GM12878 (cell line): ENCODE data around the gene LTK. TPM values are rescaled to one million over a fixed set of nuclear protein-coding genes. Genes with fewer than 3 reads are reported as not detected.
A peak's percentile ranks its signal among the peaks of the same experiment; 100 is the strongest.

ENCODE experiments used
- ATF3 ChIP-seq: IDR thresholded peaks from 2 replicates; pipeline ENCODE4 v1.6.1; 2011; ENCODE audit warnings: low read depth, mild to moderate bottlenecking, low read length, moderate library complexity, borderline replicate concordance; ENCODE audit errors: extremely low read depth
- BHLHE40 ChIP-seq, 2 experiments: fragments of 450-650 bp in 1 of 2; IDR thresholded peaks; 2 replicates each; pipeline ENCODE4 v1.6.1; 2011 to 2017; ENCODE audit warnings: low read depth in 2 of 2, borderline replicate concordance in 1 of 2, improper control_type of control experiment in 1 of 2, low read length in 1 of 2, mild to moderate bottlenecking in 1 of 2
- CHD1 ChIP-seq: IDR thresholded peaks from 2 replicates; pipeline ENCODE4 v1.6.1; 2012; ENCODE audit warnings: low read depth, low read length, improper control_type of control experiment
- CHD2 ChIP-seq: IDR thresholded peaks from 2 replicates; pipeline ENCODE4 v1.6.1; 2011; ENCODE audit warnings: low read depth, low read length, improper control_type of control experiment, borderline replicate concordance
- CREM ChIP-seq: IDR thresholded peaks from 2 replicates; pipeline ENCODE4 v1.6.1; 2014; ENCODE audit warnings: antibody characterized with exemption, low read depth
- CTCF ChIP-seq, 3 experiments: IDR thresholded peaks in 2 of 3; conservative IDR thresholded peaks in 1 of 3; 2 replicates each; pipeline ENCODE4 v1.5.1; 2011; ENCODE audit warnings: low read depth in 3 of 3, low read length in 3 of 3, mild to moderate bottlenecking in 3 of 3, control low read depth in 2 of 3, moderate library complexity in 2 of 3, inconsistent platforms in 1 of 3, mixed read lengths in 1 of 3; ENCODE audit not compliant: control insufficient read depth in 2 of 3, insufficient read depth in 1 of 3; ENCODE audit errors: extremely low read depth in 1 of 3
- DPF2 ChIP-seq: fragments of 450-650 bp; IDR thresholded peaks from 2 replicates; pipeline ENCODE4 v1.6.1; 2017; ENCODE audit warnings: mild to moderate bottlenecking
- E2F4 ChIP-seq: IDR thresholded peaks from 2 replicates; pipeline ENCODE4 v1.6.1; 2012; ENCODE audit warnings: low read depth, low read length, improper control_type of control experiment
- ESRRA ChIP-seq: IDR thresholded peaks from 2 replicates; pipeline ENCODE4 v1.6.1; 2012; ENCODE audit warnings: mild to moderate bottlenecking, low read length, improper control_type of control experiment
- FOXK2 ChIP-seq: fragments of 450-650 bp; IDR thresholded peaks from 2 replicates; pipeline ENCODE4 v1.6.1; 2017; ENCODE audit warnings: mild to moderate bottlenecking, moderate library complexity
- HDGF ChIP-seq: fragments of 450-650 bp; IDR thresholded peaks from 2 replicates; pipeline ENCODE4 v1.6.1; 2016; ENCODE audit warnings: antibody characterized with exemption
- HSF1 ChIP-seq: fragments of 150-350 bp; IDR thresholded peaks from 2 replicates; pipeline ENCODE4 v1.6.1; 2014; ENCODE audit warnings: mild to moderate bottlenecking, low read depth, low read length
- IKZF1 ChIP-seq: fragments of 450-650 bp; conservative IDR thresholded peaks from 2 replicates; pipeline ENCODE4 v1.6.1; 2017; ENCODE audit warnings: antibody characterized with exemption, mild to moderate bottlenecking
- IKZF2 ChIP-seq, 2 experiments: fragments of 450-650 bp; IDR thresholded peaks; 2 replicates each; pipeline ENCODE4 v1.6.1; 2017; ENCODE audit warnings: mild to moderate bottlenecking in 2 of 2, moderate library complexity in 2 of 2
- MEF2B ChIP-seq: fragments of 450-650 bp; IDR thresholded peaks from 2 replicates; pipeline ENCODE4 v1.6.1; 2018; ENCODE audit warnings: mild to moderate bottlenecking, moderate library complexity; ENCODE audit not compliant: partially characterized antibody, poor library complexity, severe bottlenecking
- MTA2 ChIP-seq: fragments of 450-650 bp; IDR thresholded peaks from 2 replicates; pipeline ENCODE4 v1.6.1; 2016; ENCODE audit warnings: low read depth, mild to moderate bottlenecking, moderate library complexity
- NBN ChIP-seq: fragments of 450-650 bp; IDR thresholded peaks from 2 replicates; pipeline ENCODE4 v1.6.1; 2016
- NFYB ChIP-seq: IDR thresholded peaks from 2 replicates; pipeline ENCODE4 v1.6.1; 2011; ENCODE audit warnings: low read depth, mild to moderate bottlenecking, low read length, improper control_type of control experiment, moderate library complexity; ENCODE audit not compliant: insufficient read depth
- NRF1 ChIP-seq: conservative IDR thresholded peaks from 2 replicates; pipeline ENCODE4 v1.6.1; 2011; ENCODE audit warnings: mild to moderate bottlenecking, low read depth, low read length, improper control_type of control experiment
- PAX5 ChIP-seq: IDR thresholded peaks from 2 replicates; pipeline ENCODE4 v1.6.1; 2011; ENCODE audit warnings: low read depth, low read length, borderline replicate concordance
- PAX8 ChIP-seq: fragments of 450-650 bp; IDR thresholded peaks from 2 replicates; pipeline ENCODE4 v1.6.1; 2017; ENCODE audit warnings: mild to moderate bottlenecking, moderate library complexity
- PML ChIP-seq: IDR thresholded peaks from 2 replicates; pipeline ENCODE4 v1.6.1; 2012; ENCODE audit warnings: low read length, inconsistent platforms
- SIX5 ChIP-seq: IDR thresholded peaks from 2 replicates; pipeline ENCODE4 v1.6.1; 2011; ENCODE audit warnings: mild to moderate bottlenecking, low read depth, low read length, moderate library complexity; ENCODE audit not compliant: severe bottlenecking
- SMAD1 ChIP-seq: fragments of 450-650 bp; IDR thresholded peaks from 2 replicates; pipeline ENCODE4 v1.6.1; 2018; ENCODE audit warnings: mild to moderate bottlenecking, low read depth; ENCODE audit not compliant: partially characterized antibody
- SMAD5 ChIP-seq: IDR thresholded peaks from 2 replicates; pipeline ENCODE4 v1.6.1; 2016; ENCODE audit warnings: antibody characterized with exemption, low read depth
- SMARCA5 ChIP-seq: fragments of 450-650 bp; IDR thresholded peaks from 2 replicates; pipeline ENCODE4 v1.6.1; 2017; ENCODE audit warnings: mild to moderate bottlenecking
- SUZ12 ChIP-seq: fragments of 200-600 bp; sonication (generic); IDR thresholded peaks from one replicate; pipeline ENCODE4 v1.6.1; 2018; ENCODE audit warnings: antibody characterized with exemption, mild to moderate bottlenecking; ENCODE audit not compliant: unreplicated experiment
- TCF12 ChIP-seq: IDR thresholded peaks from 2 replicates; pipeline ENCODE4 v1.6.1; 2011; ENCODE audit warnings: low read depth, mild to moderate bottlenecking, low read length
- TCF7 ChIP-seq: IDR thresholded peaks from 2 replicates; pipeline ENCODE4 v1.6.1; 2014; ENCODE audit warnings: antibody characterized with exemption, borderline replicate concordance
- WRNIP1 ChIP-seq: IDR thresholded peaks from 2 replicates; pipeline ENCODE4 v1.6.1; 2011; ENCODE audit warnings: low read depth, low read length, improper control_type of control experiment, borderline replicate concordance
- YBX1 ChIP-seq: fragments of 450-650 bp; IDR thresholded peaks from 2 replicates; pipeline ENCODE4 v1.6.1; 2016; ENCODE audit warnings: antibody characterized with exemption
- polyA plus RNA-seq, 11 experiments: library from polyadenylated mRNA; depleted of rRNA in 4 of 11; unstranded in 6 of 11; stranded (reverse) in 5 of 11; fragments of >200 nt; fragmentation: Nextera tagmentation in 4 of 11; fragmentation: Illumina TruSeq in 1 of 11; extraction: Ambion mirVana in 4 of 11; extraction: Trizol in 1 of 11; gene quantifications; 1 replicate in 1 of 11; 2 replicates in 10 of 11; pipeline versions ENCODE4 v1.2.1 to v1.2.3, GENCODE V29; 2011 to 2016; ENCODE audit warnings: inconsistent platforms in 2 of 11, missing spikeins in 2 of 11, low read depth in 1 of 11
- total RNA-seq, 4 experiments: library from RNA; depleted of rRNA in 3 of 4; stranded (reverse); fragments of >200 nt in 3 of 4; fragmentation: Illumina TruSeq in 1 of 4; extraction: Trizol in 1 of 4; gene quantifications; 2 replicates each; pipeline versions ENCODE4 v1.2.1 to v1.2.3, GENCODE V29; 2013 to 2021

LTK gene
- total and polyA plus RNA-seq, 10 of the 15 experiments (the other 5 are each of a cell fraction or from before 2014, with no cell fraction given) = 0.07 to 0.80 (median 0.20) TPM; not detected in 1

- TF ChIP-seq CTCF (IDR thresholded peaks at IDR 0.05 in 2 of 3, conservative IDR thresholded peaks at IDR 0.05 in 1 of 3; ENCODE audit: control insufficient read depth in 2 of 3, extremely low read depth in 1 of 3, insufficient read depth in 1 of 3, low read depth in 3 of 3, low read length in 3 of 3) = no peak
- TF ChIP-seq PAX5 = peak; percentile 87; the same call in 1 of the 2 replicates
- TF ChIP-seq HSF1 = no peak
- no peak for TF ChIP-seq YBX1
- no peak for TF ChIP-seq PAX8
- peak; percentile 87 for TF ChIP-seq NBN
- TF ChIP-seq MEF2B = peak; percentile 28
- TF ChIP-seq ATF3 = no peak
- peak; percentile 74 to 88; a peak in 3 of 4 replicates for TF ChIP-seq BHLHE40 (IDR thresholded peaks at IDR 0.05; ENCODE audit: borderline replicate concordance in 1 of 2, low read depth in 2 of 2, low read length in 1 of 2)
- no peak for TF ChIP-seq TCF12
- peak; percentile 95 for TF ChIP-seq HDGF
- no peak for TF ChIP-seq SMAD5
- no peak for TF ChIP-seq WRNIP1
- no peak for TF ChIP-seq SMARCA5
- peak; percentile 68 to 88 for TF ChIP-seq IKZF2 (IDR thresholded peaks at IDR 0.05)
- no peak for TF ChIP-seq SUZ12
- TF ChIP-seq NRF1 = no peak
- TF ChIP-seq MTA2 = peak; percentile 63
- no peak for TF ChIP-seq SIX5
- TF ChIP-seq SMAD1 = no peak
- TF ChIP-seq CHD2 = no peak
- TF ChIP-seq CREM = no peak
- no peak for TF ChIP-seq E2F4
- no peak for TF ChIP-seq TCF7
- TF ChIP-seq FOXK2 = no peak
- no peak for TF ChIP-seq PML
- 0 out of 2 replicates have a peak, but pooled peaks have one; percentile 36 for TF ChIP-seq IKZF1
- TF ChIP-seq NFYB = no peak
- TF ChIP-seq ESRRA = no peak
- no peak for TF ChIP-seq CHD1
- TF ChIP-seq DPF2 = no peak
Measured at GRCh38 chr15:41487802-41488201, 25.8 kb downstream of the LTK start (continued).
